ENCODE data around the gene GLRX2. TPM values are rescaled to one million over a fixed set of nuclear protein-coding genes. Genes with fewer than 3 reads are reported as not detected.

GLRX2 gene
- total and polyA plus RNA-seq, 3 experiments from 2014 or later, result 13.2 to 49.6 (median 47.1) TPM

- H3K9me3 ChIP-seq (ENCODE audit: low read length), result no peaks in the 10 kb centered on the region
- peaks cover 42 to 72% (median 57%) of the 10 kb centered on the region in 3 donors for H3K4me1 Mint-ChIP-seq
- ChIA-PET POLR2A (no interaction called here), CTCF (interaction anchor here (1.0 kb wide), 1 partner anchor 10 kb away, joined by 3 read pairs; the partner anchor contains the start of gene CDC73)
- peaks cover 23 to 64% (median 29%) of the 10 kb centered on the region in 3 donors for H3K36me3 Mint-ChIP-seq
- no peak overlapping the region for H3K4me3 ChIP-seq (ENCODE audit: low read length)
- H3K9me3 Mint-ChIP-seq, result no peaks in the 10 kb centered on the region
- H3K4me3 Mint-ChIP-seq, result peak overlapping the region in 1 of 7 donors; percentile 0
- no peak for DNase-seq
- peak overlapping the region in 4 of 8 donors; percentile 11 to 50 (median 30) for H3K27ac Mint-ChIP-seq
- H3K36me3 ChIP-seq (ENCODE audit: insufficient read depth, low read length), result peaks cover 26% of the 10 kb centered on the region
- H3K4me1 ChIP-seq (ENCODE audit: insufficient read depth, low read length), result peaks cover 13% of the 10 kb centered on the region
- H3K27me3 Mint-ChIP-seq, result no peaks in the 10 kb centered on the region
- H3K27me3 ChIP-seq (ENCODE audit: insufficient read depth, low read length, poor library complexity, severe bottlenecking), result no peaks in the 10 kb centered on the region
- H3K27ac ChIP-seq (ENCODE audit: low read depth, low read length), result no peak overlapping the region
These were observed 26.1 kb upstream of the GLRX2 start for GRCh38 chr1:193131266-193131860.

GRCh38 chr1:193125369-193125768, 20.2 kb upstream of the GLRX2 start:
- no peaks in the 10 kb centered on the region for H3K27me3 Mint-ChIP-seq
- H3K9me3 ChIP-seq (ENCODE audit: low read length), result no peaks in the 10 kb centered on the region
- no peaks in the 10 kb centered on the region for H3K9me3 Mint-ChIP-seq
- H3K4me1 Mint-ChIP-seq, result peaks cover 55 to 74% (median 70%) of the 10 kb centered on the region in 3 donors
- CTCF ChIA-PET, result interaction anchor here (1.4 kb wide), 1 partner anchor 20 kb away, joined by 3 read pairs; the partner anchor contains the start of gene GLRX2
- H3K27ac Mint-ChIP-seq, result peak overlapping the region in 3 of 8 donors; percentile 12 to 52 (median 36)
- POLR2A ChIA-PET, result interaction anchor here (0.6 to 0.7 kb wide), 2 partner anchors 400 to 461 kb away, joined by 3 read pairs; no protein-coding TSS in a partner anchor
- no peak overlapping the region for H3K4me3 ChIP-seq (ENCODE audit: low read length)
- H3K36me3 Mint-ChIP-seq, result peaks cover 2 to 49% (median 12%) of the 10 kb centered on the region in 3 donors
- no peak overlapping the region for H3K27ac ChIP-seq (ENCODE audit: low read depth, low read length)
- peaks cover 40% of the 10 kb centered on the region for H3K4me1 ChIP-seq (ENCODE audit: insufficient read depth, low read length)
- no peaks in the 10 kb centered on the region for H3K27me3 ChIP-seq (ENCODE audit: insufficient read depth, low read length, poor library complexity, severe bottlenecking)
- peaks cover 14% of the 10 kb centered on the region for H3K36me3 ChIP-seq (ENCODE audit: insufficient read depth, low read length)
- peak overlapping the region in 2 of 7 donors; percentile 24 to 64 for H3K4me3 Mint-ChIP-seq
- DNase-seq, result no peak

- H3K27me3 Mint-ChIP-seq, result peaks cover 0 to 1% of the 10 kb centered on the region in 2 donors
- H3K27ac ChIP-seq (ENCODE audit: low read depth, low read length), result no peak overlapping the region
- H3K4me1 ChIP-seq (ENCODE audit: insufficient read depth, low read length), result peaks cover 40% of the 10 kb centered on the region
- POLR2A ChIA-PET, result interaction anchor here (1.0 kb wide), 1 partner anchor 13 kb away, joined by 3 read pairs; no protein-coding TSS in a partner anchor
- no peaks in the 10 kb centered on the region for H3K9me3 Mint-ChIP-seq
- H3K4me3 Mint-ChIP-seq, result peak overlapping the region; percentile 93 to 99 (median 95)
- H3K4me1 Mint-ChIP-seq, result peaks cover 56 to 73% (median 73%) of the 10 kb centered on the region in 3 donors
- no peaks in the 10 kb centered on the region for H3K9me3 ChIP-seq (ENCODE audit: low read length)
- peaks cover 9% of the 10 kb centered on the region for H3K36me3 ChIP-seq (ENCODE audit: insufficient read depth, low read length)
- peaks cover 0 to 45% (median 8%) of the 10 kb centered on the region in 3 donors for H3K36me3 Mint-ChIP-seq
- CTCF ChIA-PET, result interaction anchor here (1.1 to 3.6 kb wide), 3 partner anchors 14 to 314 kb away, joined by 3 to 30 read pairs (median 7); partner anchors contain the start of genes RO60 and UCHL5
- peak overlapping the region in 4 of 8 donors; percentile 13 to 68 (median 65) for H3K27ac Mint-ChIP-seq
- DNase-seq, result no peak
- no peaks in the 10 kb centered on the region for H3K27me3 ChIP-seq (ENCODE audit: insufficient read depth, low read length, poor library complexity, severe bottlenecking)
- peak overlapping the region; percentile 99 for H3K4me3 ChIP-seq (ENCODE audit: low read length)
These were observed 18.5 kb upstream of the GLRX2 start for GRCh38 chr1:193123751-193124150.

- Mint-ChIP-seq H3K27me3 (peaks cover 0 to 1% of the 10 kb centered on the region in 2 donors), H3K9me3 (no peaks in the 10 kb centered on the region), H3K36me3 (peaks cover 0 to 34% (median 5%) of the 10 kb centered on the region in 3 donors), H3K4me1 (peaks cover 52 to 64% (median 63%) of the 10 kb centered on the region in 3 donors), H3K4me3 (peak within 1 kb of the TSS; percentile 93 to 99 (median 95)), H3K27ac (peak within 1 kb of the TSS; percentile 90 to 99 (median 97))
- Histone ChIP-seq H3K9me3 (ENCODE audit: low read length) (no peaks in the 10 kb centered on the region), H3K4me1 (ENCODE audit: insufficient read depth, low read length) (peaks cover 40% of the 10 kb centered on the region), H3K36me3 (ENCODE audit: insufficient read depth, low read length) (peaks cover 9% of the 10 kb centered on the region), H3K27ac (ENCODE audit: low read depth, low read length) (peak within 1 kb of the TSS; percentile 97), H3K4me3 (ENCODE audit: low read length) (peak within 1 kb of the TSS; percentile 99), H3K27me3 (ENCODE audit: insufficient read depth, low read length, poor library complexity, severe bottlenecking) (no peaks in the 10 kb centered on the region)
- ChIA-PET CTCF (interaction anchor here (0.6 to 3.6 kb wide), 15 partner anchors 9 to 319 kb away, joined by 3 to 30 read pairs (median 4); partner anchors contain the start of genes GLRX2, RO60 and UCHL5), POLR2A (interaction anchor here (0.8 to 1.5 kb wide), 9 partner anchors 13 to 648 kb away, joined by 3 to 12 read pairs (median 6); partner anchors contain the start of genes GLRX2, RGS2, RO60 and UCHL5)
- peak; percentile 99 to 100 (median 99) for DNase-seq
These were observed 16.7 kb upstream of the GLRX2 start, which contains the start of gene CDC73 for GRCh38 chr1:193121616-193122593. CDC73 (plus strand) TSS chr1:193122031; CDS start chr1:193122201, 170 bp downstream.

GRCh38 chr1:193120604-193121166, 15.5 kb upstream of the GLRX2 start:
- CTCF ChIA-PET, result interaction anchor here (1.2 to 3.6 kb wide), 6 partner anchors 13 to 314 kb away, joined by 3 to 30 read pairs (median 8); partner anchors contain the start of genes GLRX2, RO60 and UCHL5

GRCh38 chr1:193118803-193119730, 13.9 kb upstream of the GLRX2 start:
- Mint-ChIP-seq H3K4me1 (peaks cover 31 to 38% (median 35%) of the 10 kb centered on the region in 3 donors), H3K9me3 (no peaks in the 10 kb centered on the region), H3K4me3 (peak overlapping the region in 1 of 7 donors; percentile 57), H3K36me3 (peaks cover 0 to 12% (median 0%) of the 10 kb centered on the region in 3 donors), H3K27me3 (peaks cover 0 to 1% of the 10 kb centered on the region in 2 donors), H3K27ac (peak overlapping the region in 4 of 8 donors; percentile 3 to 70 (median 32))
- Histone ChIP-seq H3K4me3 (ENCODE audit: low read length) (no peak overlapping the region), H3K27me3 (ENCODE audit: insufficient read depth, low read length, poor library complexity, severe bottlenecking) (no peaks in the 10 kb centered on the region), H3K36me3 (ENCODE audit: insufficient read depth, low read length) (no peaks in the 10 kb centered on the region), H3K4me1 (ENCODE audit: insufficient read depth, low read length) (peaks cover 21% of the 10 kb centered on the region), H3K27ac (ENCODE audit: low read depth, low read length) (no peak overlapping the region), H3K9me3 (ENCODE audit: low read length) (no peaks in the 10 kb centered on the region)
- DNase-seq, result no peak
- POLR2A ChIA-PET, result interaction anchor here (0.8 kb wide), 1 partner anchor 68 kb away, joined by 4 read pairs; no protein-coding TSS in a partner anchor
- CTCF ChIA-PET, result interaction anchor here (3.6 kb wide), 1 partner anchor 312 kb away, joined by 21 read pairs; no protein-coding TSS in a partner anchor

More at GRCh38 chr1:193120604-193121166, 15.5 kb upstream of the GLRX2 start:
- H3K4me3 ChIP-seq (ENCODE audit: low read length), result peak overlapping the region; percentile 99
- no peaks in the 10 kb centered on the region for H3K9me3 ChIP-seq (ENCODE audit: low read length)
- H3K36me3 ChIP-seq (ENCODE audit: insufficient read depth, low read length), result peaks cover 3% of the 10 kb centered on the region
- peaks cover 0 to 26% (median 2%) of the 10 kb centered on the region in 3 donors for H3K36me3 Mint-ChIP-seq
- no peaks in the 10 kb centered on the region for H3K9me3 Mint-ChIP-seq
- H3K4me1 ChIP-seq (ENCODE audit: insufficient read depth, low read length), result peaks cover 33% of the 10 kb centered on the region
- peak in 1 of 5 donors; percentile 6 for DNase-seq
- no peak overlapping the region for H3K27ac ChIP-seq (ENCODE audit: low read depth, low read length)
- POLR2A ChIA-PET, result interaction anchor here (0.6 to 1.5 kb wide), 8 partner anchors 16 to 657 kb away, joined by 3 to 12 read pairs (median 4); partner anchors contain the start of genes GLRX2, RGS2, RO60 and UCHL5
- peaks cover 0 to 1% of the 10 kb centered on the region in 2 donors for H3K27me3 Mint-ChIP-seq
- peaks cover 43 to 54% (median 51%) of the 10 kb centered on the region in 3 donors for H3K4me1 Mint-ChIP-seq
- peak overlapping the region; percentile 93 to 99 (median 95) for H3K4me3 Mint-ChIP-seq
- no peaks in the 10 kb centered on the region for H3K27me3 ChIP-seq (ENCODE audit: insufficient read depth, low read length, poor library complexity, severe bottlenecking)
- peak overlapping the region in 7 of 8 donors; percentile 79 to 99 (median 90) for H3K27ac Mint-ChIP-seq
